GM18526 (cell line): Measurements from ENCODE around the gene IL12RB2.

ENCODE experiments used
- POLR2A ChIP-seq: IDR thresholded peaks from 3 replicates; pipeline ENCODE4 v1.6.1; 2011; ENCODE audit not compliant: insufficient read length; ENCODE audit errors: extremely low read depth

IL12RB2 gene

DNA sequence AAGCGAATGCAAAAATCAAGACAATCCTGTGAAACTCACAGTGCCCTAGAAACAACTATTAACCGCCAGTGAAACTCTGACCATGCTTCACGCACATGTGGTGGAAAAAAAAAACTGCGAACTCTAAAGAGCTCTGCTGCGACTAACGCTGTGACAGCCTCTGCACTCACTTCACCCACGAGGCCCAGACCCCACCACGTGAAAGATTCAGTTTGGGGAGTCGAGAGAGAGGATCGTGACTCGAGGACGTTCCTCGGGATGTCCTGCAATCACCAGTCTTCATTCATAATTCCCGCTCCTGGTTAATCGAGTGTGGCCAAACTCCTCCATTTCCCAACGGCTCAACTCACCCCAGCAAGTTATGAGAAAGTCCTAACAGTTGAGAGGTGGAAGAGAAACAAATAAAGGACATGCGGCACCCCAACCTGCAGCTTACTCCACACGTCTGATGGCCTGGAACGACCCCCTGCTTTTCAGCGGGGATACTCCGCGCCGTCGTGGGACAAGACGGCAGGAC, 121.4 kb downstream of the IL12RB2 start:
- no peak for TF ChIP-seq POLR2A

DNA sequence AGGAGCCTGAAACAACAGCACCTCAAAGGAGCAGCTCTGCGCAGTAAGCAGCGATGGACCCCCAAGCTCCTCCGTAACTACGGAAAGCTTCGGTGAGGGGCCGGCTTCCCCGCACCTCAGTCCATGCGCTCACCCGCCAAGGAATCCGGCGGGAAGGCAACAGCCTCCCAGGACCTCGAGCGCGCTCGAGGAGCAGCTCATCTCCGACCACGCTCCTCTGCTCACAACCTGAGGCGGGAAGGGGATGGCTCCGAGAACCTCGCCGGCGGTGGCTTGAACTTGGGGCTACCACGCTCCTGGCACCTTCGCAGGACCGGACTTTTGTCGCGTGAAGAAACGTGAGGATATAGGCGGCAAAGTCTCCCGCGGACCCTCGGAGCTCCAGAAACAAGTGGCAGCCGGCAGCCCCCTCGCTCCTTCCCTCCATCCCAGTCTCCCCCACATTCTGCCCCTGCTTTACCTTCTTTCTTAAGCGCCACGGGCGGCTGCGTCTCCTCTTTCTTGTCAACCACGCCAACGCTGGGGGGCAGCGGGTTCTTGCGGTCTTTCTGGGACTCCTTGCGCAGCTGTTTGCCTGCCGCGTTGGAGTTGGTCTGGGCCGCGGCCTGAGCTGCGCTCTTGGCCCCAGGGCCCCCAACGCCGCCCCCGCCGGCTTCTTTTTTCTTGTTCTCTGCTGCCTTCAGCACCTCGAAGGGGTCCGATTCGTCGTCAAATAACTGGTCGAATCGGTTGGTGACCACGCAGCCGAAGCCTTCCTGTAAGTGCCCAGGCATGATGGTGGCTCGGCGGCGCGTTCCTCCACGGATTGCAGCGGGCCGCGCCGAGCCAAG, 122.1 kb downstream of the IL12RB2 start:
- TF ChIP-seq POLR2A = peak; percentile 30

DNA sequence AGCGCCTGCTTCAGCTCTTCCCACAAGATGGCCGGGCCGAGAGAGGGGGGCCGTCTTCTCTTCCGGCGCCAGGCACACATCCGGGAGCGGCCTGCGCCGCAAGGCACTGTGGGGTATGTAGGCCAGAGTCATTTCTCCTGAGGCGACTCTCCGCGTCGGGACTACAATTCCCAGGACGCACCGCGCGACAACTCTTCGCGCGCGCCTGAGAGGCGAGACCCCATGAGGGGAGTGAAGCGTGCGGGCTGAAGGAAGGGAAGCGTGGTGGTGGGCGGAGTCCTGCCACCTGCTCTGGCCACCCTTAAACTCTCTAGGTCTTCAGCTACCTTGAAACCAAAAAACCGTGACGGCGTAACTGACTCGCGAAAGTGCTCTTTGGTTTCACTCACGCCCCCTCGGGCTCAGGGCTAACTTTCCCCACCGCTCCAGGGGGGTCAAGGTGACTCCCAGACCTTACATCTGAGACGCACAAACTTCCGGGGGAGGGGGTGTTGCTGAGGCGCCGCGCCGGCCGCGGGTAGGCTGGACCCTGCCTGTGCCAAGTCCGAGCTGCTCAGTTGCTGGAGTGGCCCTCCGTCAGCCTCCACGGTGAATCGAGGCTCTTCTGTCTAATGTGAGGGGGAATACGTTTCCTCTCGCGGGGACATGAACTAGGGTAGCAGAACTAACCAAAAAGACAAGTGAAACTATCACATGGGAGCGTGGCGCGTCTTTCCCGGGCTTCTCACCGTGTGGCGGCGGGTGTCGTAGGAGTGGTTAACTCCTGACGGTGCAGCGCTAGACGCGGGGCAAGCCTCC, 122.9 kb downstream of the IL12RB2 start, which contains the start of gene SERBP1:
Gene SERBP1 (minus strand): TSS at position 45 of the 798 bp plus-strand sequence. CDS start 102 bp downstream, outside the sequence.
- TF ChIP-seq POLR2A = peak; percentile 67

DNA sequence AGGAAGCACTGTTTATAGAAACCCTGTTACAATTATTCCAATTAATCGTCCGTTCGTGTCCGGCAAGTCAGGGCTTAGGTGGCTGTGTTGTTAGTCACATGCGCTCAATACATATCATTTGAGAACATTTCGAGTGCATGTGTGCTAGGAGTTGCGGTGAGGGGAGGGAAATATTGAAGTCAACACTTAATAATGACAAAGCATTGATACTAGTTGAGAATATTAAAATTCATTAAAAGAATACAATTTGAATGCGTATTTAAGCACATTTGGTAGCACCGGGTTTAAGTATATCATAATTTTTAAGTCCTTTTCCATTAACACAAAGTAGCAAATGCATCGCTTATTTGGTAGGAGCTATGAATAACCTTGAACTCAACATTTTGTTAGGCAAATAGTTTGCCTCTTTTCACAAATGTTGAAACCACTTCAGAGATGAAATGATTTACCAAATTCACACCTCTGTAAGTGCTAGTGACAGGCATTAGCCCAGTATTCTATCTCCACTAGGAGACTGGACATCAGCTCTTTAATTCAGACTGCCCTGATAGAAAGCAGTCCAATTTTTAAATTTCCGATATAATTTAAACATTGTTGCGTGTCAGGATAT, 123.6 kb downstream of the IL12RB2 start:
- TF ChIP-seq POLR2A = no peak

- TF ChIP-seq POLR2A = no peak
Observed at GRCh38 chr1:67431869-67432578, 124.4 kb downstream of the IL12RB2 start.

DNA sequence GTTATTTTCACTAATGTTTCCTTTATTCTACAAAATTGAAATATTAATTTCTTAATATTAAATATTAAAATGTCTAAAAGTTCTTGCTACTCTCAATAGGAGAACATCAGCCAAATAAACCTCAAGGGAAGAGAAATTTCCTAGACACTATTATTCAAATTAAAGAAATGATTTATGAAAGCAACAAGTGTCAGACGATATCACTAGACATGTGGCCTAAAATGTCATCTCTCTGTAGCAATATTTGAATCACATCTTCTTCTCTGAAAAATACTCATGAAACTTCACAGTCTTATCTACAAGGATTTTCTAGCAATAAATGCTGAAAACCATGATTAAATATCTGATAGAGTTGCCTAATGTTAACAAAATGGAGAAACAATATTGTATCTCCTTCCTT, 125.1 kb downstream of the IL12RB2 start:
- no peak for TF ChIP-seq POLR2A

- TF ChIP-seq POLR2A = no peak
Observed at GRCh38 chr1:67433837-67434236, 126.2 kb downstream of the IL12RB2 start.

GRCh38 chr1:67434491-67434890, 126.8 kb downstream of the IL12RB2 start:
- TF ChIP-seq POLR2A = no peak

GRCh38 chr1:67436511-67437055, 128.9 kb downstream of the IL12RB2 start:
- TF ChIP-seq POLR2A = no peak

GRCh38 chr1:67437961-67438360, 130.3 kb downstream of the IL12RB2 start:
- no peak for TF ChIP-seq POLR2A

- no peak for TF ChIP-seq POLR2A
Observed at GRCh38 chr1:67439277-67440029, 131.8 kb downstream of the IL12RB2 start.

GRCh38 chr1:67440339-67440738, 132.7 kb downstream of the IL12RB2 start:
- no peak for TF ChIP-seq POLR2A

DNA sequence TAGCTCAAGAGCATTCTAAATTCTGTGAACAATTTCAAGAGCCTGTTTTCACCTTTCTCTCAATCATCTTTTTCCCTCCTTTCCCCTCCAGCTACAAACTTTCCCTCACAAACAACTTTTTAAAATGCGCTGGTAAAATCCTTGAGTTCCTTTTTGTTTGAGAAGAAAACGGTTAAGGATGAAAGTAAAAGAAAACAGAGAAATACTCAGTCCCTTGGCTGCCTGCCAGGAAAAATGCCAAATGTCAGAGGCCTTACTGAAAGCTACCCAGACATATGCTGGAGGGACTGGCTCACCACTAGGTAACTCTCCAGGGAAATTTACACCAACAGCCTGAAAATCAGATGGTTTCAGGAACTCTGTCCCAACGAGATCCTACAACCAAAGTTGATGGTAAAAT, 133.5 kb downstream of the IL12RB2 start:
- no peak for TF ChIP-seq POLR2A

- no peak for TF ChIP-seq POLR2A
Observed at GRCh38 chr1:67441739-67442281, 134.1 kb downstream of the IL12RB2 start.
